IMR-90 (cell line): ENCODE results near the gene TIPIN. TPM values are rescaled to one million over a fixed set of nuclear protein-coding genes. Genes with fewer than 3 reads are reported as not detected.

Experiments used
- ATAC-seq: fragments of 200-7000 bp; cut with Tn5 transposase; 2 replicates; pipeline ENCODE4 v1.9.1; 2020; ENCODE audit warnings: low read depth, mild to moderate bottlenecking, moderate library complexity
- BruUV-seq: library from RNA; stranded (reverse); fragments of 400-500 nt; replicated peaks from 2 replicates; lab custom pipeline; 2021; lab: Mats Ljungman, UMichigan
- CTCF ChIA-PET: fragments of 300-600 bp; formaldehyde crosslinking; extraction: SDS; loops from one replicate; lab custom pipeline; 2021; ENCODE audit warnings: antibody characterized with exemption; lab: Yijun Ruan, JAX
- POLR2A ChIA-PET: fragments of 300-600 bp; sonication (Branson Sonifier 250); formaldehyde crosslinking; loops from one replicate; lab custom pipeline; 2022; ENCODE audit warnings: antibody characterized with exemption; ENCODE audit not compliant: unreplicated experiment; lab: Charles Lee
- DNase-seq: peaks from one replicate; pipeline ENCODE4 v3.0.0; 2013
- H2AFZ ChIP-seq: replicated peaks from 2 replicates; pipeline ENCODE3; 2013; ENCODE audit warnings: low read length, mild to moderate bottlenecking; ENCODE audit not compliant: poor library complexity
- H2AK5ac ChIP-seq: 2 replicates; pipeline ENCODE4 v1.6.1; 2013; ENCODE audit warnings: low read depth, low read length, inconsistent platforms
- H2AK9ac ChIP-seq: replicated peaks from 2 replicates; pipeline ENCODE3; 2013; ENCODE audit warnings: mild to moderate bottlenecking, low read depth, low read length, moderate library complexity; ENCODE audit not compliant: poor library complexity
- H2BK120ac ChIP-seq: 2 replicates; pipeline ENCODE4 v1.6.1; 2013; ENCODE audit warnings: low read depth, low read length, inconsistent platforms
- H2BK15ac ChIP-seq: 3 replicates; pipeline ENCODE4 v1.6.1; 2013; ENCODE audit warnings: low read depth, low read length, inconsistent platforms
- H2BK20ac ChIP-seq: 2 replicates; pipeline ENCODE4 v1.6.1; 2013; ENCODE audit warnings: low read depth, mild to moderate bottlenecking, inconsistent platforms, low read length, moderate library complexity
- H2BK5ac ChIP-seq: 2 replicates; pipeline ENCODE4 v1.6.1; 2013; ENCODE audit warnings: mild to moderate bottlenecking, low read depth, low read length, inconsistent platforms; ENCODE audit not compliant: poor library complexity, severe bottlenecking
- H3K14ac ChIP-seq: replicated peaks from 2 replicates; pipeline ENCODE4 v1.6.1; 2013; ENCODE audit warnings: low read depth, low read length, inconsistent platforms
- H3K18ac ChIP-seq: 2 replicates; pipeline ENCODE4 v1.6.1; 2013; ENCODE audit warnings: low read depth, low read length, control low read depth
- H3K23ac ChIP-seq: 2 replicates; pipeline ENCODE4 v1.6.1; 2013; ENCODE audit warnings: low read depth, low read length, inconsistent platforms
- H3K27ac ChIP-seq: 2 replicates; pipeline ENCODE4 v1.5.1; 2013; ENCODE audit warnings: mild to moderate bottlenecking, control low read depth, low read length; ENCODE audit not compliant: insufficient read depth
- H3K27me3 ChIP-seq: 2 replicates; pipeline ENCODE4 v1.6.1; 2013; ENCODE audit warnings: low read length; ENCODE audit not compliant: control insufficient read depth, insufficient read depth
- H3K36me3 ChIP-seq: 2 replicates; pipeline ENCODE4 v1.6.1; 2013; ENCODE audit warnings: low read length, mixed read lengths; ENCODE audit not compliant: control insufficient read depth, insufficient read depth
- H3K4ac ChIP-seq: 2 replicates; pipeline ENCODE4 v1.6.1; 2013; ENCODE audit warnings: low read depth, low read length, inconsistent platforms
- H3K4me1 ChIP-seq: 2 replicates; pipeline ENCODE4 v1.6.1; 2013; ENCODE audit warnings: low read length, mixed read lengths; ENCODE audit not compliant: control insufficient read depth, insufficient read depth
- H3K4me2 ChIP-seq: 2 replicates; pipeline ENCODE4 v1.6.1; 2013; ENCODE audit warnings: low read depth, mild to moderate bottlenecking, control low read depth, low read length, moderate library complexity
- H3K4me3 ChIP-seq: 2 replicates; pipeline ENCODE4 v1.5.1; 2013; ENCODE audit warnings: low read depth, mild to moderate bottlenecking, control low read depth, low read length, moderate library complexity; ENCODE audit not compliant: insufficient read depth
- H3K56ac ChIP-seq: 2 replicates; pipeline ENCODE4 v1.6.1; 2013; ENCODE audit warnings: low read length, inconsistent platforms; ENCODE audit not compliant: insufficient read depth; ENCODE audit errors: extremely low read depth
- H3K79me1 ChIP-seq, 2 experiments: 2 replicates each; pipeline ENCODE4 v1.6.1; 2013; ENCODE audit warnings: low read length in 2 of 2, inconsistent platforms in 1 of 2, low read depth in 1 of 2
- H3K9ac ChIP-seq: 2 replicates; pipeline ENCODE4 v1.6.1; 2013; ENCODE audit warnings: low read depth, low read length, control low read depth
- H3K9me1 ChIP-seq: 2 replicates; pipeline ENCODE4 v1.6.1; 2013; ENCODE audit warnings: low read length, inconsistent platforms; ENCODE audit not compliant: insufficient read depth
- H3K9me3 ChIP-seq: 2 replicates; pipeline ENCODE4 v1.6.1; 2013; ENCODE audit warnings: low read length; ENCODE audit not compliant: control insufficient read depth, insufficient read depth
- H4K20me1 ChIP-seq: 2 replicates; pipeline ENCODE4 v1.6.1; 2013; ENCODE audit warnings: low read length, inconsistent platforms; ENCODE audit not compliant: insufficient read depth
- H4K5ac ChIP-seq: 2 replicates; pipeline ENCODE4 v1.6.1; 2013; ENCODE audit warnings: mild to moderate bottlenecking, low read depth, low read length, control low read depth
- H4K8ac ChIP-seq, 2 experiments: 2 replicates each; pipeline ENCODE4 v1.6.1; 2013; ENCODE audit warnings: low read depth in 2 of 2, low read length in 2 of 2, control low read depth in 1 of 2, inconsistent platforms in 1 of 2
- H4K91ac ChIP-seq: 2 replicates; pipeline ENCODE4 v1.6.1; 2013; ENCODE audit warnings: low read depth, low read length, inconsistent platforms; ENCODE audit not compliant: insufficient read depth
- BHLHE40 ChIP-seq: fragments of 150-350 bp; IDR thresholded peaks from 2 replicates; pipeline ENCODE4 v1.6.1; 2016; ENCODE audit warnings: mild to moderate bottlenecking, low read depth, low read length
- CEBPB ChIP-seq: IDR thresholded peaks from 2 replicates; pipeline ENCODE4 v1.6.1; 2012; ENCODE audit warnings: low read depth, low read length, improper control_type of control experiment
- CHD1 ChIP-seq: IDR thresholded peaks from 2 replicates; pipeline ENCODE4 v1.6.1; 2012; ENCODE audit warnings: low read depth, low read length, improper control_type of control experiment
- CTCF ChIP-seq: conservative IDR thresholded peaks from 2 replicates; pipeline ENCODE4 v1.5.1; 2012; ENCODE audit warnings: mild to moderate bottlenecking, low read depth, low read length, improper control_type of control experiment
- ELK1 ChIP-seq: fragments of 150-350 bp; IDR thresholded peaks from 2 replicates; pipeline ENCODE4 v1.6.1; 2016; ENCODE audit warnings: low read depth, mild to moderate bottlenecking, low read length, moderate library complexity, borderline replicate concordance
- FOS ChIP-seq: fragments of 150-350 bp; IDR thresholded peaks from 2 replicates; pipeline ENCODE4 v1.6.1; 2016; ENCODE audit warnings: low read depth, low read length
- MAFK ChIP-seq: IDR thresholded peaks from 2 replicates; pipeline ENCODE4 v1.6.1; 2012; ENCODE audit warnings: low read depth, low read length, improper control_type of control experiment
- MAZ ChIP-seq: IDR thresholded peaks from 2 replicates; pipeline ENCODE4 v1.6.1; 2012; ENCODE audit warnings: low read depth, mild to moderate bottlenecking, low read length, improper control_type of control experiment, moderate library complexity, borderline replicate concordance
- MXI1 ChIP-seq: IDR thresholded peaks from 2 replicates; pipeline ENCODE4 v1.6.1; 2012; ENCODE audit warnings: low read depth, mild to moderate bottlenecking, low read length, moderate library complexity, borderline replicate concordance
- NFE2L2 ChIP-seq: fragments of 150-350 bp; IDR thresholded peaks from 2 replicates; pipeline ENCODE4 v1.6.1; 2016; ENCODE audit warnings: low read depth, mild to moderate bottlenecking, low read length
- POLR2A ChIP-seq: IDR thresholded peaks from 2 replicates; pipeline ENCODE4 v1.6.1; 2012; ENCODE audit warnings: mild to moderate bottlenecking, low read depth, low read length
- RAD21 ChIP-seq: IDR thresholded peaks from 2 replicates; pipeline ENCODE4 v1.6.1; 2012; ENCODE audit warnings: low read length, improper control_type of control experiment
- RCOR1 ChIP-seq: IDR thresholded peaks from 2 replicates; pipeline ENCODE4 v1.6.1; 2012; ENCODE audit warnings: mild to moderate bottlenecking, low read length, improper control_type of control experiment; ENCODE audit not compliant: insufficient replicate concordance
- RFX5 ChIP-seq: IDR thresholded peaks from 2 replicates; pipeline ENCODE4 v1.8.0; 2012; ENCODE audit warnings: low read depth, mild to moderate bottlenecking, low read length, moderate library complexity
- SMC3 ChIP-seq: fragments of 150-350 bp; IDR thresholded peaks from 2 replicates; pipeline ENCODE4 v1.6.1; 2016; ENCODE audit warnings: low read depth, mild to moderate bottlenecking, antibody characterized with exemption, low read length, moderate library complexity
- WGBS, 2 experiments: methylation state at CpG; one replicate each; pipeline versions ENCODE4 v1.1.5 to v1.1.7; 2013; ENCODE audit warnings: missing lambda C conversion rate in 2 of 2; ENCODE audit not compliant: insufficient read length in 1 of 2; ENCODE audit errors: extremely low coverage in 2 of 2; 5-methylcytosine and 5-hydroxymethylcytosine counted together
- dilution Hi-C: fragments of 300-500 bp; cut with HindIII; formaldehyde crosslinking; loops from one replicate; pipeline ENCODE4 v1.14.3; 2018; ENCODE audit warnings: low sequenced_read_pairs; ENCODE audit not compliant: unreplicated experiment
- in situ Hi-C: fragments of 300-500 bp; cut with MboI; formaldehyde crosslinking; loops from 3 replicates; pipeline ENCODE4 v1.14.3; 2019; ENCODE audit warnings: low sequenced_read_pairs, inconsistent platforms, mixed read lengths
- intact Hi-C: fragments of 100-400 bp; cut with micrococcal nuclease; formaldehyde crosslinking; loops from 2 replicates; pipeline ENCODE4 v1.10.0; 2022
- polyA plus RNA-seq, 3 experiments: library from polyadenylated mRNA; depleted of rRNA; stranded (reverse); fragments of >200 nt; gene quantifications; 2 replicates each; pipeline ENCODE4 v1.2.3, GENCODE V29; 2012; ENCODE audit warnings: low replicate concordance in 1 of 3
- total RNA-seq: library from RNA; depleted of rRNA; stranded (reverse); fragments of >200 nt; gene quantifications from 2 replicates; pipeline ENCODE4 v1.2.3, GENCODE V29; 2012

The TIPIN gene
- total and polyA plus RNA-seq, 2 of the 4 experiments (the other 2 are of a cell fraction) = 6.3 to 7.3 TPM

GRCh38 chr15:66291816-66292570 lies 64.5 kb downstream of the TIPIN start:
- no peak overlapping the region for H3K18ac ChIP-seq
- peak; percentile 51 for DNase-seq
- no peak overlapping the region for H3K27ac ChIP-seq
- H3K4me3 ChIP-seq = no peak overlapping the region
- H3K14ac ChIP-seq = no peak overlapping the region
- no peak overlapping the region for H3K4ac ChIP-seq
- intact Hi-C loops (no loop called here), dilution Hi-C loops (no loop called here), in situ Hi-C loops (loop anchor here (25.0 kb wide), 1 partner anchor 680 kb away; the partner anchor contains the start of genes INTS14 and SLC24A1)
- no peak overlapping the region for H2BK120ac ChIP-seq
- H2AK5ac ChIP-seq = no peak overlapping the region
- H3K79me1 ChIP-seq = peaks cover 0 to 19% of the 10 kb centered on the region in 2 experiments; a peak in 1 of 4 replicates
- H3K36me3 ChIP-seq = no peaks in the 10 kb centered on the region
- H2BK15ac ChIP-seq = no peak overlapping the region
- ChIA-PET CTCF (interaction anchor here (0.5 to 0.6 kb wide), 2 partner anchors 247 to 629 kb away, joined by 3 read pairs; no protein-coding TSS in a partner anchor), POLR2A (no interaction called here)
- no TSS peak for BruUV-seq
- no peak overlapping the region for H3K9ac ChIP-seq
- no peak overlapping the region for H2BK20ac ChIP-seq
- H4K5ac ChIP-seq = no peak overlapping the region
- no peaks in the 10 kb centered on the region for H3K9me3 ChIP-seq
- H4K20me1 ChIP-seq = no peaks in the 10 kb centered on the region
- H3K4me2 ChIP-seq = no peak overlapping the region
- 0 out of 2 replicates have a peak overlapping the region, but pooled peaks have one; percentile 20 for H3K23ac ChIP-seq
- no peak for ATAC-seq
- H4K91ac ChIP-seq = no peak overlapping the region
- H2BK5ac ChIP-seq = no peak overlapping the region
- H4K8ac ChIP-seq = no peak overlapping the region
- WGBS, 2 experiments = 0% methylated on average over 1 of the region's 6 CpGs; no CpG with 5 or more reads in 1 of the 2 experiments
- no peak overlapping the region for H2AK9ac ChIP-seq
- no peak overlapping the region for H2AFZ ChIP-seq
- H3K9me1 ChIP-seq = peaks cover 3% of the 10 kb centered on the region; the same call in 1 of the 2 replicates
- no peak overlapping the region for H3K56ac ChIP-seq
- H3K4me1 ChIP-seq = peaks cover 14% of the 10 kb centered on the region
- H3K27me3 ChIP-seq = no peaks in the 10 kb centered on the region; the same call in 1 of the 2 replicates
- TF ChIP-seq MXI1 = no peak
- TF ChIP-seq CTCF = no peak
- no peak for TF ChIP-seq RFX5
- no peak for TF ChIP-seq FOS
- TF ChIP-seq RAD21 = no peak
- TF ChIP-seq ELK1 = no peak
- no peak for TF ChIP-seq POLR2A
- TF ChIP-seq SMC3 = no peak
- no peak for TF ChIP-seq CEBPB
- no peak for TF ChIP-seq MAFK
- no peak for TF ChIP-seq CHD1
- TF ChIP-seq RCOR1 = no peak
- no peak for TF ChIP-seq BHLHE40
- no peak for TF ChIP-seq NFE2L2
- no peak for TF ChIP-seq MAZ
